Upper lobe of right lung (tissue), 1 donor: Measurements from ENCODE around the gene RAF1. TPM values are rescaled to one million over a fixed set of nuclear protein-coding genes. Genes with fewer than 3 reads are reported as not detected.
A peak's percentile ranks its signal among the peaks of the same experiment; 100 is the strongest.

Source experiments
- ATAC-seq: fragments of 200-7000 bp; cut with Tn5 transposase; one replicate; pipeline ENCODE4 v1.9.1; 2020; ENCODE audit warnings: mild to moderate bottlenecking, moderate library complexity
- DNase-seq: peaks from one replicate; pipeline ENCODE4 v3.0.0-alpha.2; 2020
- H3K27ac ChIP-seq: fragments of 200-600 bp; one replicate; pipeline ENCODE4 v1.8.0; 2022
- H3K27me3 ChIP-seq: fragments of 200-600 bp; one replicate; pipeline ENCODE4 v1.8.0; 2022; ENCODE audit warnings: mild to moderate bottlenecking
- H3K36me3 ChIP-seq: fragments of 200-600 bp; one replicate; pipeline ENCODE4 v1.8.0; 2022
- H3K4me1 ChIP-seq: fragments of 200-600 bp; one replicate; pipeline ENCODE4 v1.8.0; 2022
- H3K4me3 ChIP-seq: fragments of 200-600 bp; one replicate; pipeline ENCODE4 v1.8.0; 2022; ENCODE audit warnings: mild to moderate bottlenecking
- H3K9me3 ChIP-seq: fragments of 200-600 bp; one replicate; pipeline ENCODE4 v1.8.0; 2022
- intact Hi-C: fragments of 100-400 bp; cut with DNase I; formaldehyde crosslinking; loops from one replicate; pipeline ENCODE4 v1.11.0; 2022
- total RNA-seq: library from RNA; stranded (reverse); fragmentation: NEBNext Ultra II Directional; extraction: Animal tissue kit (Norgen Biotek cat#: 25700); gene quantifications from one replicate; pipeline ENCODE4 v1.2.1, GENCODE V29; 2021
- TF ChIP-seq, protein P1 (sequence below): fragments of 200-600 bp; IDR thresholded peaks from one replicate; pipeline ENCODE4 v1.8.0; 2022; ENCODE audit warnings: antibody characterized with exemption
- donor health status: DM: no; HTN: yes; CAD: no; lungs with severe emphysema.

RAF1 gene
- total RNA-seq, 1 donor from 2014 or later = 91.6 TPM

DNA sequence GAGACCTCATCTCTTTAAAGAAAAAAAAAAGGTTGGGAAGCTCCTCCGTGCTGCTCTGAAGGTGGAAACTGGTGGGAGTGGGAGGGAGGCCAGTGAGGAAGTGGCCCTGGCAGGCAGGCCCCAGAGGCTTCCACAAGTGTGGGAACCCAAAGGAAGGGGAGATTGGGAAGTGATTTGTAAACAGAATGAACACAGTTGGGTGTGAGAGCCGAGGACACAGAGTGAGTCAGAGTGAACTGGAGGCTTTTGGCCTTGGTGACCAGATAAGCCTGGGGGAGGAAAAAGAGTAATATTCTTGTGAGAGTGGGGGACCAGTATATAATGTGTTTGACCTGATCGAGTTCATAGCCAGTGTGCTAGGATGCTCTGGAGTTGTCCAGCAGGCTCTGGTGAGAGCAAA, 84.0 kb downstream of the RAF1 start:
- DNase-seq = no peak
- Histone ChIP-seq H3K27me3 (no peaks in the 10 kb centered on the region), H3K27ac (peak overlapping the region; percentile 51), H3K4me1 (no peaks in the 10 kb centered on the region), H3K4me3 (no peak overlapping the region), H3K9me3 (no peaks in the 10 kb centered on the region), H3K36me3 (peaks cover 90% of the 10 kb centered on the region)
- intact Hi-C loops = no loop called here
- ATAC-seq = peak; percentile 55
- TF ChIP-seq, protein P1, sequence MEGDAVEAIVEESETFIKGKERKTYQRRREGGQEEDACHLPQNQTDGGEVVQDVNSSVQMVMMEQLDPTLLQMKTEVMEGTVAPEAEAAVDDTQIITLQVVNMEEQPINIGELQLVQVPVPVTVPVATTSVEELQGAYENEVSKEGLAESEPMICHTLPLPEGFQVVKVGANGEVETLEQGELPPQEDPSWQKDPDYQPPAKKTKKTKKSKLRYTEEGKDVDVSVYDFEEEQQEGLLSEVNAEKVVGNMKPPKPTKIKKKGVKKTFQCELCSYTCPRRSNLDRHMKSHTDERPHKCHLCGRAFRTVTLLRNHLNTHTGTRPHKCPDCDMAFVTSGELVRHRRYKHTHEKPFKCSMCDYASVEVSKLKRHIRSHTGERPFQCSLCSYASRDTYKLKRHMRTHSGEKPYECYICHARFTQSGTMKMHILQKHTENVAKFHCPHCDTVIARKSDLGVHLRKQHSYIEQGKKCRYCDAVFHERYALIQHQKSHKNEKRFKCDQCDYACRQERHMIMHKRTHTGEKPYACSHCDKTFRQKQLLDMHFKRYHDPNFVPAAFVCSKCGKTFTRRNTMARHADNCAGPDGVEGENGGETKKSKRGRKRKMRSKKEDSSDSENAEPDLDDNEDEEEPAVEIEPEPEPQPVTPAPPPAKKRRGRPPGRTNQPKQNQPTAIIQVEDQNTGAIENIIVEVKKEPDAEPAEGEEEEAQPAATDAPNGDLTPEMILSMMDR = no peak

DNA sequence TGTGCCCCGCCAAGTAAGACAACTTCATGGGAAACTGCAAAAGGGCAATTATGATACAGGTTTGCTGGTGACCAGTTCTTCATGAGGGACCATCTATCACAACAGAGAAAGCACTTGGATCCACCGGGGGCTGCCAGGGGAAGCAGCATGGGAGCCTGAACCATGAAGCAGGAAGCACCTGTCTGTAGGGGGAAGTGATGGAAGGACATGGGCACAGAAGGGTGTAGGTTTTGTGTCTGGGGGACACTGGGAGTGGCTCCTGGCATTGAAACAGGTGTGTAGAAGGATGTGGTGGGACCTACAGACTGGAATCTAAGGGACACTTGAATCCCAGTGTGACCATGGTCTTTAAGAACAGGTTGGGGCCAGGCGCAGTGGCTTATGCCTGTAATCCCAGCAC, 84.5 kb downstream of the RAF1 start:
- Histone ChIP-seq H3K9me3 (no peaks in the 10 kb centered on the region), H3K27ac (peak overlapping the region; percentile 51), H3K4me1 (no peaks in the 10 kb centered on the region), H3K27me3 (no peaks in the 10 kb centered on the region), H3K36me3 (peaks cover 90% of the 10 kb centered on the region), H3K4me3 (no peak overlapping the region)
- DNase-seq (no peak), ATAC-seq (no peak)
- intact Hi-C loops = no loop called here
- TF ChIP-seq, protein P1 = no peak

DNA sequence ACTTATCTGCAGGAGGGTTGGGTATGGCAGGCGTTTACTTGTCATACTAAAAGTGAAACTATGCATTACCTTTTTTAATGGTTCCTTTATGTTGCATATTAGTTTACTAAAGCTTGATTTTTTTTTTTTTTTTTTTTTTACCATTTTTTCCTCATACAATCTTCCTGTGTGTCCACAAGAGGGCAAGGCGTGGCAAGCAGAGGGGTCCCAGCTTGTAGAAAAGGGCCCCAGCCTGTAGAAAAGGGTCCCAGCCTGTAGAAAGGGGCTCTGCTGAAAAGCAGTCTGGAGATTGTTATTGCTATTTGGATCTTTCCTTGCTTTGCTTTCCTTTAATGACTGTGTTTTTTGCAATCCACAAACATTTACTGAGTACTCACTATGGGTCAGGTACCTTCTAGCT, 85.2 kb downstream of the RAF1 start:
- DNase-seq = no peak
- Histone ChIP-seq H3K4me3 (no peak overlapping the region), H3K36me3 (peaks cover 90% of the 10 kb centered on the region), H3K4me1 (no peaks in the 10 kb centered on the region), H3K9me3 (no peaks in the 10 kb centered on the region), H3K27ac (no peak overlapping the region), H3K27me3 (no peaks in the 10 kb centered on the region)
- intact Hi-C loops = no loop called here
- TF ChIP-seq, protein P1 = no peak
- no peak for ATAC-seq

DNA sequence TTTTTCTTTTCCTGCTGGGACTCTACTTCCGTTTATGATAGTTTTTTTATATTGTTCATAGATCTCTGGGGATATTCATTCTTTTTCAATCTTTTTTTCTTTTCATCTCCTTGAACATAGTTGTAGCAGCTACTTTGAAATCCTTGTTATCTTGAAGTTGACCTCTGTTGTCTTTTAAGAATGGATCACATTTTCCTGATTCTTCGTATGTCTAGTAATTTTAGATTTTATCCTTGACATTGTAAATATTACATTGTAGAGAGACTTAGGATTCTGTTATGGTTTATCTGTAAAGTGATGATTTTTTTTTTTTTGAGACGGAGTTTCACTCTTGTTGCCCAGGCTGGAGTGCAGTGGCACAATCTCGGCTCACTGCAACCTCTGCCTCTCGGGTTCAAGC, 86.5 kb downstream of the RAF1 start:
- ATAC-seq (no peak), DNase-seq (no peak)
- H3K36me3 ChIP-seq = peaks cover 90% of the 10 kb centered on the region
- H3K27me3 ChIP-seq = no peaks in the 10 kb centered on the region
- no peaks in the 10 kb centered on the region for H3K9me3 ChIP-seq
- TF ChIP-seq, protein P1 = no peak
- H3K4me3 ChIP-seq = no peak overlapping the region
- H3K27ac ChIP-seq = no peak overlapping the region
- no peaks in the 10 kb centered on the region for H3K4me1 ChIP-seq
- intact Hi-C loops = no loop called here

DNA sequence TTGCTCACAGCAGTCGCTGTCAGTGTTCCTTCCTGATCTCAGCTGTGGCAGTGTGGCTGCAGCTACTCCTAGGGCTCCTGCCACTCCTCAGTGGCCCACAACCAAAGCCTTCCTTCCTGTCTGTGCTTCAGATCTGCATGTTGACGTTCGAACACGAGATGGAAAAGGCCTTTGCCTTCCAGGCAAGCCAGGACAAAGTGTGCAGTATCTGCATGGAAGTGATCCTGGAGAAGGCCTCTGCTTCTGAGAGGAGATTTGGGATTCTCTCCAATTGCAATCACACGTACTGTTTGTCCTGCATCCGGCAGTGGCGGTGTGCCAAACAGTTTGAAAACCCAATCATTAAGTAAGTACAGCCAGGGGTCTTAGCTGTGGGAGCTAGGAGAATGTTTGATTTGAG, 89.3 kb downstream of the RAF1 start:
- intact Hi-C loops = no loop called here
- Histone ChIP-seq H3K4me1 (no peaks in the 10 kb centered on the region), H3K27me3 (no peaks in the 10 kb centered on the region), H3K9me3 (no peaks in the 10 kb centered on the region), H3K27ac (no peak overlapping the region), H3K4me3 (no peak overlapping the region), H3K36me3 (peaks cover 98% of the 10 kb centered on the region)
- ATAC-seq (no peak), DNase-seq (no peak)
- TF ChIP-seq, protein P1 = no peak

DNA sequence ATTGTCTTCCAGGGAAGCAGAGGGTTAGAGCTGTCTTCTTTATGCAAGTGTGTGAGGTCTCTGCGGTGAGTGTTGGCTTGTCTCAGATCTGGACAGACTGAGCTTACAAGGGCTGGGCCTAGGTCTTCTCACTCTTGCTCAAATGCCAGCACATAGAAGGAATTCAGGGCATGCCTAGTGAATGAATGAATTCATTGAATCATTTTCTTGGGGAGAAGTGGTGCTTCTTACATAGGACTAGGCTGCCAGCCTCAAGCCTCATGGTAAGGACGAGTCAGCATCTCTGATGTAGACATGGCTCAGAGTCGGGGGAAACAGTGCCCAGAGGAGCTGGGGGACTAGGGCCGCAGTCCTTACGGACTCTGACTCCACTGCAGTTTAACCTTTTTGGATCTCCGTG, 89.8 kb downstream of the RAF1 start:
- Histone ChIP-seq H3K27ac (no peak overlapping the region), H3K36me3 (peaks cover 98% of the 10 kb centered on the region), H3K4me1 (no peaks in the 10 kb centered on the region), H3K9me3 (no peaks in the 10 kb centered on the region), H3K4me3 (no peak overlapping the region), H3K27me3 (no peaks in the 10 kb centered on the region)
- ATAC-seq (no peak), DNase-seq (no peak)
- intact Hi-C loops = no loop called here
- TF ChIP-seq, protein P1 = no peak
